Endothelial cell of umbilical vein (primary cell): Measurements from ENCODE around the gene OR2A5. TPM values are rescaled to one million over a fixed set of nuclear protein-coding genes. Genes with fewer than 3 reads are reported as not detected.

Experiments
- BruUV-seq: library from RNA; stranded (reverse); fragments of 400-500 nt; replicated peaks from 2 replicates; lab custom pipeline; 2021; lab: Mats Ljungman, UMichigan
- CTCF ChIA-PET: fragments of 300-600, 350-600 bp; sonication (Branson Sonifier 250); formaldehyde crosslinking; loops from one replicate; lab custom pipeline; 2021; ENCODE audit warnings: antibody characterized with exemption, inconsistent platforms; lab: Charles Lee
- POLR2A ChIA-PET: fragments of 300-600, 350-600 bp; sonication (Branson Sonifier 250); formaldehyde crosslinking; loops from one replicate; lab custom pipeline; 2021; ENCODE audit warnings: antibody characterized with exemption, inconsistent platforms; lab: Charles Lee
- DNase-seq: peaks from one replicate; pipeline ENCODE4 v3.0.0-alpha.2; 2011; ENCODE audit warnings: low read depth, low spot score
- FAIRE-seq: peaks from 2 replicates; lab custom pipeline; 2011; peaks lifted over from hg19 to GRCh38; lab: Jason Lieb, UNC
- H2AFZ ChIP-seq: 2 replicates; pipeline ENCODE4 v1.6.0; 2012; ENCODE audit warnings: low read depth, low read length, control low read depth, inconsistent platforms
- H3K27ac ChIP-seq: 2 replicates; pipeline ENCODE4 v1.5.1; 2011; ENCODE audit warnings: low read depth, mild to moderate bottlenecking, control low read depth, low read length, moderate library complexity; ENCODE audit not compliant: insufficient read depth
- H3K27me3 ChIP-seq, 2 experiments: 2 replicates each; pipeline versions ENCODE4 v1.6.0 to v1.6.1; 2011; ENCODE audit warnings: low read length in 2 of 2, mixed read lengths in 1 of 2; ENCODE audit not compliant: control insufficient read depth in 2 of 2, insufficient read depth in 2 of 2
- H3K36me3 ChIP-seq, 2 experiments: 2 replicates in 1 of 2; 3 replicates in 1 of 2; pipeline ENCODE4 v1.5.1; 2011; ENCODE audit warnings: low read length in 2 of 2, mild to moderate bottlenecking in 1 of 2, moderate library complexity in 1 of 2; ENCODE audit not compliant: control insufficient read depth in 2 of 2, insufficient read depth in 2 of 2; ENCODE audit errors: extremely low read depth in 1 of 2
- H3K4me1 ChIP-seq: 3 replicates; pipeline ENCODE4 v1.5.1; 2011; ENCODE audit warnings: mild to moderate bottlenecking, low read length; ENCODE audit not compliant: control insufficient read depth, insufficient read depth; ENCODE audit errors: extremely low read depth
- H3K4me2 ChIP-seq: 2 replicates; pipeline ENCODE4 v1.6.1; 2011; ENCODE audit warnings: low read length, control low read depth, mixed read lengths; ENCODE audit not compliant: insufficient read depth
- H3K4me3 ChIP-seq, 3 experiments: fragments of 200-600 bp in 1 of 3; sonication (generic), shearing (Covaris generic) in 1 of 3; replicated peaks in 1 of 3; 2 replicates each; pipeline ENCODE4 v1.5.1; 2011 to 2016; ENCODE audit warnings: control low read depth in 3 of 3, low read length in 3 of 3, mild to moderate bottlenecking in 2 of 3, inconsistent platforms in 1 of 3, low read depth in 1 of 3, moderate library complexity in 1 of 3; ENCODE audit not compliant: insufficient read depth in 1 of 3
- H3K79me2 ChIP-seq: 2 replicates; pipeline ENCODE4 v1.6.0; 2012; ENCODE audit warnings: low read length, inconsistent platforms; ENCODE audit not compliant: control insufficient read depth, insufficient read depth
- H3K9ac ChIP-seq: replicated peaks from 2 replicates; pipeline ENCODE3; 2011; ENCODE audit warnings: low read length, control low read depth; ENCODE audit not compliant: insufficient read depth; ENCODE audit errors: extremely low read depth
- H3K9me1 ChIP-seq: replicated peaks from 3 replicates; pipeline ENCODE4 v1.6.0; 2011; ENCODE audit warnings: mild to moderate bottlenecking, low read length; ENCODE audit not compliant: control insufficient read depth, insufficient read depth; ENCODE audit errors: extremely low read depth
- H3K9me3 ChIP-seq: replicated peaks from 2 replicates; pipeline ENCODE4 v1.5.1; 2012; ENCODE audit warnings: low read length, inconsistent platforms; ENCODE audit not compliant: control insufficient read depth, insufficient read depth
- H4K20me1 ChIP-seq: replicated peaks from 2 replicates; pipeline ENCODE3; 2011; ENCODE audit warnings: mild to moderate bottlenecking, low read length; ENCODE audit not compliant: control insufficient read depth, insufficient read depth; ENCODE audit errors: extremely low read depth
- CTCF ChIP-seq, 2 donors: IDR thresholded peaks; 1 replicate in 1 of 2; 2 replicates in 1 of 2; pipeline ENCODE4 v1.5.1; 2011; ENCODE audit warnings: low read length in 2 of 2, mild to moderate bottlenecking in 2 of 2, moderate library complexity in 2 of 2, control low read depth in 1 of 2, inconsistent platforms in 1 of 2, low read depth in 1 of 2; ENCODE audit not compliant: insufficient read depth in 1 of 2; ENCODE audit errors: extremely low read depth in 1 of 2
- EZH2 ChIP-seq: IDR thresholded peaks from 2 replicates; pipeline ENCODE4 v1.6.1; 2012; ENCODE audit warnings: borderline replicate concordance, low read depth, mild to moderate bottlenecking, moderate library complexity, low read length, inconsistent platforms; ENCODE audit not compliant: severe bottlenecking
- FOS ChIP-seq: IDR thresholded peaks from 2 replicates; pipeline ENCODE4 v1.6.1; 2011; ENCODE audit warnings: mild to moderate bottlenecking, low read length, moderate library complexity, borderline replicate concordance; ENCODE audit not compliant: insufficient read depth
- GATA2 ChIP-seq: IDR thresholded peaks from 2 replicates; pipeline ENCODE4 v1.7.0; 2011; ENCODE audit warnings: low read depth, mild to moderate bottlenecking, moderate library complexity, mixed read lengths, low read length; ENCODE audit not compliant: insufficient read length, insufficient read depth
- JUN ChIP-seq: IDR thresholded peaks from 2 replicates; pipeline ENCODE4 v1.6.1; 2011; ENCODE audit warnings: borderline replicate concordance, low read depth; ENCODE audit not compliant: insufficient read length, insufficient read depth
- MYC ChIP-seq: IDR thresholded peaks from one replicate; pipeline ENCODE4 v1.6.1; 2011; ENCODE audit warnings: mild to moderate bottlenecking, low read depth, low read length
- POLR2A ChIP-seq: IDR thresholded peaks from 2 replicates; pipeline ENCODE4 v1.6.1; 2012; ENCODE audit warnings: low read depth, mild to moderate bottlenecking, control low read depth, low read length
- POLR2AphosphoS5 ChIP-seq: IDR thresholded peaks from 2 replicates; pipeline ENCODE4 v1.6.1; 2012; ENCODE audit warnings: low read depth, mild to moderate bottlenecking, control low read depth, low read length, moderate library complexity; ENCODE audit not compliant: insufficient read depth
- dilution Hi-C: fragments of 300-500 bp; cut with MboI; formaldehyde crosslinking; loops from one replicate; pipeline ENCODE4 v1.15.0; 2019; ENCODE audit warnings: low sequenced_read_pairs; ENCODE audit not compliant: extremely low pct_ligation_motif_present
- intact Hi-C: fragments of 100-400 bp; cut with micrococcal nuclease; formaldehyde crosslinking; loops from one replicate; pipeline ENCODE4 v1.10.0; 2022
- polyA plus RNA-seq, 4 experiments: library from polyadenylated mRNA; depleted of rRNA in 3 of 4; stranded (reverse) in 3 of 4; unstranded in 1 of 4; fragments of >200 nt; gene quantifications; 2 replicates each; pipeline versions ENCODE4 v1.2.1 to v1.2.3, GENCODE V29; 2011 to 2012; ENCODE audit warnings: missing spikeins in 1 of 4
- total RNA-seq: library from RNA; stranded (reverse); gene quantifications from 2 replicates; pipeline ENCODE4 v1.2.3, GENCODE V29; 2021
- TF ChIP-seq, protein P1 (sequence below): IDR thresholded peaks from 2 replicates; pipeline ENCODE4 v1.6.1; 2011; ENCODE audit not compliant: insufficient read depth, insufficient read length

OR2A5 gene
- total and polyA plus RNA-seq, 2 donors (not counting 3 experiments of a cell fraction or from before 2014, with no cell fraction given), result not detected

DNA sequence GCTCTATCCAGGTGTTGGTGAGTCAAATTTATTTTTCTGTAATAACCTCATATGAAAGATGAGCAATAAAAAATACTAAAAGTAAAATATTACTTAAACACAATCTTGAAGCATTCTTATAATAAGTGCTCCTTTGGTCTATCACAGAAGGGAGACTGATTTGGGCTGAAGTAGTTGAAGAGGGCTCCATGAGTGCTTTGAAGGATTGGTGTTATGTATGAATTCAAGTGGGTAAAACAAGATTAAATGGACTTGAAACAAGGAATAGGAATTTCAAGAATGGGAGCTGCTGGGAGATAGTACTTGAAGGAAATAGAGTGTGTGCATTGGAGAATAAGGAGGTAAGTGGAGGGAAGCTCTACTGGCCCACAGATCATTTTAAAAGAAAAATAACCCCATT is 53.3 kb downstream of the OR2A5 start:
- Histone ChIP-seq H4K20me1 (no peaks in the 10 kb centered on the region), H3K9ac (no peak overlapping the region), H3K36me3 (no peaks in the 10 kb centered on the region), H3K4me2 (no peak overlapping the region), H2AFZ (no peak overlapping the region), H3K27me3 (peaks cover 2 to 3% of the 10 kb centered on the region in 2 experiments), H3K9me1 (no peaks in the 10 kb centered on the region), H3K9me3 (no peaks in the 10 kb centered on the region), H3K79me2 (no peaks in the 10 kb centered on the region), H3K27ac (no peak overlapping the region), H3K4me3 (no peak overlapping the region), H3K4me1 (no peaks in the 10 kb centered on the region)
- FAIRE-seq (no peak), DNase-seq (no peak)
- dilution Hi-C loops, result no loop called here
- TF ChIP-seq POLR2A (no peak), POLR2AphosphoS5 (no peak), JUN (no peak), FOS (no peak)
- TF ChIP-seq, protein P1, sequence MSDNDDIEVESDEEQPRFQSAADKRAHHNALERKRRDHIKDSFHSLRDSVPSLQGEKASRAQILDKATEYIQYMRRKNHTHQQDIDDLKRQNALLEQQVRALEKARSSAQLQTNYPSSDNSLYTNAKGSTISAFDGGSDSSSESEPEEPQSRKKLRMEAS, result no peak
- BruUV-seq, result no TSS peak
- CTCF ChIA-PET, result no interaction called here
- intact Hi-C loops, result no loop called here
- POLR2A ChIA-PET, result no interaction called here

DNA sequence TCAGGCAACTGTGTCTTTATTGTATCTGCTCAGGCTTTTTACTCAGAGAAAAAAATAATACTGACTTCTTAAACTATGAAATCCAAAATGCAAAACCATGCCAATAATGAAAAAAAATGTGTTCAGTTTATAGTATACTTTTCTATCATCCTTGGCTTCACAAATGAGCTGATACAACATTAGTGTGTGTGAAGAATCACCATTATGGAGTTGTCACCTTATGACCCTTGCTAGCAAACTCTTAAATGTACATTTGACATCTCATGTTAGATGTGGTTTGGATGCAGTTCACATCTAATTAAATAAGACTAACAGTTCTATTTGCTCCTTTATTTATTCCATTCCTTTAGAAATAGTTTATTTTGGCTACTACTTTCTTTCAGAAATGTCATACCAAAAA is 56.5 kb downstream of the OR2A5 start:
- H3K79me2 ChIP-seq, result no peaks in the 10 kb centered on the region
- H3K4me1 ChIP-seq, result no peaks in the 10 kb centered on the region
- no peak for TF ChIP-seq JUN
- TF ChIP-seq POLR2AphosphoS5, result no peak
- no peak for TF ChIP-seq CTCF (IDR thresholded peaks at IDR 0.05; ENCODE audit: extremely low read depth in 1 of 2, insufficient read depth in 1 of 2, low read depth in 1 of 2, low read length in 2 of 2)
- TF ChIP-seq EZH2, result no peak
- TF ChIP-seq MYC, result no peak
- no peak for TF ChIP-seq POLR2A
- TF ChIP-seq, protein P1, result no peak
- TF ChIP-seq FOS, result no peak
- no peak for TF ChIP-seq GATA2
- POLR2A ChIA-PET, result no interaction called here
- intact Hi-C loops, result no loop called here
- no peaks in the 10 kb centered on the region for H3K9me1 ChIP-seq
- FAIRE-seq (no peak), DNase-seq (no peak)
- no peaks in the 10 kb centered on the region for H4K20me1 ChIP-seq
- no peak overlapping the region for H3K4me3 ChIP-seq
- H2AFZ ChIP-seq, result no peak overlapping the region
- peaks cover 3 to 4% of the 10 kb centered on the region in 2 experiments for H3K27me3 ChIP-seq
- no peaks in the 10 kb centered on the region for H3K9me3 ChIP-seq
- H3K9ac ChIP-seq, result no peak overlapping the region
- H3K4me2 ChIP-seq, result no peak overlapping the region
- dilution Hi-C loops, result no loop called here
- CTCF ChIA-PET, result interaction anchor here (1.0 to 1.3 kb wide), 3 partner anchors 8 to 23 kb away, joined by 3 to 8 read pairs (median 3); no protein-coding TSS in a partner anchor
- BruUV-seq, result no TSS peak
- H3K27ac ChIP-seq, result no peak overlapping the region
- no peaks in the 10 kb centered on the region for H3K36me3 ChIP-seq
